CD14-positive monocyte (primary cell): ENCODE data around the gene CRISP3. TPM values are rescaled to one million over a fixed set of nuclear protein-coding genes. Genes with fewer than 3 reads are reported as not detected.

Experiments
- DNase-seq, 3 donors: peaks; one replicate each; pipeline ENCODE4 v3.0.0-alpha.2; 2011 to 2022
- H2AFZ ChIP-seq: 2 replicates; pipeline ENCODE4 v1.6.0; 2012; ENCODE audit warnings: mild to moderate bottlenecking, low read depth, low read length, inconsistent platforms; ENCODE audit not compliant: insufficient read depth, poor library complexity, severe bottlenecking
- H3K27ac ChIP-seq, 2 donors: 1 replicate in 1 of 2; 2 replicates in 1 of 2; pipeline ENCODE4 v1.5.1; 2012 to 2013; ENCODE audit warnings: low read length in 2 of 2, control low read depth in 1 of 2, inconsistent platforms in 1 of 2, low read depth in 1 of 2, mild to moderate bottlenecking in 1 of 2
- H3K27me3 ChIP-seq, 2 donors: one replicate each; pipeline versions ENCODE4 v1.6.0 to v1.6.1; 2011 to 2013; ENCODE audit warnings: low read length in 2 of 2; ENCODE audit not compliant: control insufficient read depth in 2 of 2, insufficient read depth in 2 of 2
- H3K36me3 ChIP-seq, 2 donors: replicated peaks in 1 of 2; 1 replicate in 1 of 2; 2 replicates in 1 of 2; pipeline versions ENCODE4 v1.5.1 to v1.6.1; 2012 to 2013; ENCODE audit warnings: low read length in 2 of 2, control low read depth in 1 of 2, inconsistent platforms in 1 of 2, mild to moderate bottlenecking in 1 of 2; ENCODE audit not compliant: insufficient read depth in 2 of 2, control insufficient read depth in 1 of 2
- H3K4me1 ChIP-seq, 2 donors: 1 replicate in 1 of 2; 2 replicates in 1 of 2; pipeline versions ENCODE4 v1.5.1 to v1.6.1; 2012 to 2013; ENCODE audit warnings: low read length in 2 of 2, control low read depth in 1 of 2, inconsistent platforms in 1 of 2, mild to moderate bottlenecking in 1 of 2, moderate library complexity in 1 of 2; ENCODE audit not compliant: insufficient read depth in 2 of 2, control insufficient read depth in 1 of 2
- H3K4me2 ChIP-seq: replicated peaks from 2 replicates; pipeline ENCODE3; 2012; ENCODE audit warnings: low read length, moderate library complexity, mild to moderate bottlenecking; ENCODE audit not compliant: poor library complexity, severe bottlenecking; ENCODE audit errors: extremely low read depth
- H3K4me3 ChIP-seq, 3 experiments: fragments of 200-600 bp in 1 of 3; sonication (generic) in 1 of 3; replicated peaks in 1 of 3; 1 replicate in 2 of 3; 2 replicates in 1 of 3; pipeline ENCODE4 v1.5.1; 2011 to 2013; ENCODE audit warnings: low read length in 3 of 3, mild to moderate bottlenecking in 3 of 3, control low read depth in 2 of 3, low read depth in 2 of 3, inconsistent platforms in 1 of 3, moderate library complexity in 1 of 3
- H3K79me2 ChIP-seq: 2 replicates; pipeline ENCODE4 v1.6.0; 2012; ENCODE audit warnings: mild to moderate bottlenecking, control low read depth, inconsistent platforms, low read length, moderate library complexity; ENCODE audit not compliant: insufficient read depth
- H3K9ac ChIP-seq: 2 replicates; pipeline ENCODE4 v1.6.0; 2017; ENCODE audit warnings: low read length, mild to moderate bottlenecking; ENCODE audit not compliant: insufficient read depth, poor library complexity, severe bottlenecking
- H3K9me3 ChIP-seq, 2 donors: replicated peaks in 1 of 2; 1 replicate in 1 of 2; 2 replicates in 1 of 2; pipeline versions ENCODE4 v1.5.1 to v1.6.1; 2012 to 2013; ENCODE audit warnings: low read length in 2 of 2, control low read depth in 1 of 2; ENCODE audit not compliant: control insufficient read depth in 1 of 2, insufficient read depth in 1 of 2
- H4K20me1 ChIP-seq: 2 replicates; pipeline ENCODE4 v1.6.0; 2012; ENCODE audit warnings: mild to moderate bottlenecking, low read length, control low read depth, moderate library complexity; ENCODE audit not compliant: insufficient read depth
- H3K27ac Mint-ChIP-seq, 7 donors: one replicate each; pipeline ENCODE4 v1.8.0; 2020; ENCODE audit warnings: mild to moderate bottlenecking in 7 of 7, mixed read lengths in 7 of 7, moderate library complexity in 6 of 7, inconsistent platforms in 2 of 7
- H3K27me3 Mint-ChIP-seq, 3 donors: one replicate each; pipeline ENCODE4 v1.8.0; 2021 to 2022; ENCODE audit warnings: low read depth in 3 of 3, mild to moderate bottlenecking in 3 of 3, mixed read lengths in 3 of 3, moderate library complexity in 3 of 3, inconsistent platforms in 1 of 3
- H3K36me3 Mint-ChIP-seq, 2 donors: one replicate each; pipeline ENCODE4 v1.8.0; 2020; ENCODE audit warnings: mixed read lengths in 2 of 2, inconsistent platforms in 1 of 2, mild to moderate bottlenecking in 1 of 2
- H3K4me1 Mint-ChIP-seq: one replicate; pipeline ENCODE4 v1.8.0; 2020; ENCODE audit warnings: mild to moderate bottlenecking, mixed read lengths
- H3K4me3 Mint-ChIP-seq, 2 donors: one replicate each; pipeline ENCODE4 v1.8.0; 2020; ENCODE audit warnings: mild to moderate bottlenecking in 2 of 2, mixed read lengths in 2 of 2, moderate library complexity in 1 of 2
- H3K9me3 Mint-ChIP-seq, 7 donors: one replicate each; pipeline ENCODE4 v1.8.0; 2020 to 2022; ENCODE audit warnings: mixed read lengths in 7 of 7, mild to moderate bottlenecking in 6 of 7, moderate library complexity in 6 of 7, inconsistent platforms in 2 of 7
- WGBS: methylation state at CpG from one replicate; pipeline ENCODE4 v1.1.5; 2013; ENCODE audit warnings: missing lambda C conversion rate; ENCODE audit not compliant: insufficient coverage; 5-methylcytosine and 5-hydroxymethylcytosine counted together
- intact Hi-C, 2 donors: fragments of 100-400 bp; cut with micrococcal nuclease; formaldehyde crosslinking; loops; one replicate each; pipeline versions ENCODE4 v1.15.0 to v1.15.1; 2023
- polyA plus RNA-seq, 3 donors: library from polyadenylated mRNA; depleted of rRNA in 1 of 3; unstranded in 2 of 3; stranded (reverse) in 1 of 3; fragments of 300-500 nt in 2 of 3; fragments of >200 nt in 1 of 3; fragmentation: Illumina TruSeq in 2 of 3; gene quantifications; 1 replicate in 2 of 3; 2 replicates in 1 of 3; pipeline ENCODE4 v1.2.3, GENCODE V29; 2012 to 2021
- TF ChIP-seq, protein P1 (sequence below): fragments of 200-600 bp; IDR thresholded peaks from one replicate; pipeline ENCODE4 v1.8.0; 2022; ENCODE audit warnings: antibody characterized with exemption, mild to moderate bottlenecking

Gene CRISP3
- polyA plus RNA-seq, 3 donors: not detected

DNA sequence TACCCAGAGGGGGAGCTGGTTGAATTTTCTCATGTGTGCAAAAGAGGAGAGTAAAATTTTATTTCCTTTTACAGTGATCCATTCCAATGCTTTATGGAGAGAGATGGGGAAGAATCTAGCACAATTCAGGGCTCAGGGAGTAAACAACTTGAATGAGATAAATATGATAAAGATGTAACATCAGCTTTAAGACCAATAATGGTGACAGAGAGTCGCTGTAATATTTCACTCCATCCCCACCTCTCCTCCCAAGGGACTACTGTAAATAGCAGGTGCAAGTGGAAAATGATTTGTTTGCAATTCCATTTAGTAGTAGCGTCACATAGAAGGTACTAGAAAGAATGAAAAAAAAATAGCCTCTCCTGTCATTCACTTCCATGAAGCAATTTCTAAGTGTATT is 4.8 kb downstream of the CRISP3 start:
- WGBS: no CpG with 5 or more reads among the region's 2 CpGs
- H3K9me3 ChIP-seq: no peaks in the 10 kb centered on the region
- no peaks in the 10 kb centered on the region for H4K20me1 ChIP-seq
- Mint-ChIP-seq H3K4me1 (no peaks in the 10 kb centered on the region), H3K27ac (no peak overlapping the region), H3K36me3 (no peaks in the 10 kb centered on the region), H3K27me3 (no peaks in the 10 kb centered on the region), H3K4me3 (no peak overlapping the region), H3K9me3 (peaks cover 0 to 2% (median 0%) of the 10 kb centered on the region in 7 donors)
- H3K4me2 ChIP-seq: no peak overlapping the region
- H3K79me2 ChIP-seq: no peaks in the 10 kb centered on the region
- no peaks in the 10 kb centered on the region for H3K36me3 ChIP-seq
- intact Hi-C loops: no loop called here
- no peak overlapping the region for H3K9ac ChIP-seq
- no peaks in the 10 kb centered on the region for H3K27me3 ChIP-seq
- no peaks in the 10 kb centered on the region for H3K4me1 ChIP-seq
- no peak overlapping the region for H3K4me3 ChIP-seq
- no peak overlapping the region for H3K27ac ChIP-seq
- no peak overlapping the region for H2AFZ ChIP-seq
- TF ChIP-seq, protein P1, sequence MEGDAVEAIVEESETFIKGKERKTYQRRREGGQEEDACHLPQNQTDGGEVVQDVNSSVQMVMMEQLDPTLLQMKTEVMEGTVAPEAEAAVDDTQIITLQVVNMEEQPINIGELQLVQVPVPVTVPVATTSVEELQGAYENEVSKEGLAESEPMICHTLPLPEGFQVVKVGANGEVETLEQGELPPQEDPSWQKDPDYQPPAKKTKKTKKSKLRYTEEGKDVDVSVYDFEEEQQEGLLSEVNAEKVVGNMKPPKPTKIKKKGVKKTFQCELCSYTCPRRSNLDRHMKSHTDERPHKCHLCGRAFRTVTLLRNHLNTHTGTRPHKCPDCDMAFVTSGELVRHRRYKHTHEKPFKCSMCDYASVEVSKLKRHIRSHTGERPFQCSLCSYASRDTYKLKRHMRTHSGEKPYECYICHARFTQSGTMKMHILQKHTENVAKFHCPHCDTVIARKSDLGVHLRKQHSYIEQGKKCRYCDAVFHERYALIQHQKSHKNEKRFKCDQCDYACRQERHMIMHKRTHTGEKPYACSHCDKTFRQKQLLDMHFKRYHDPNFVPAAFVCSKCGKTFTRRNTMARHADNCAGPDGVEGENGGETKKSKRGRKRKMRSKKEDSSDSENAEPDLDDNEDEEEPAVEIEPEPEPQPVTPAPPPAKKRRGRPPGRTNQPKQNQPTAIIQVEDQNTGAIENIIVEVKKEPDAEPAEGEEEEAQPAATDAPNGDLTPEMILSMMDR: no peak
- DNase-seq: no peak

DNA sequence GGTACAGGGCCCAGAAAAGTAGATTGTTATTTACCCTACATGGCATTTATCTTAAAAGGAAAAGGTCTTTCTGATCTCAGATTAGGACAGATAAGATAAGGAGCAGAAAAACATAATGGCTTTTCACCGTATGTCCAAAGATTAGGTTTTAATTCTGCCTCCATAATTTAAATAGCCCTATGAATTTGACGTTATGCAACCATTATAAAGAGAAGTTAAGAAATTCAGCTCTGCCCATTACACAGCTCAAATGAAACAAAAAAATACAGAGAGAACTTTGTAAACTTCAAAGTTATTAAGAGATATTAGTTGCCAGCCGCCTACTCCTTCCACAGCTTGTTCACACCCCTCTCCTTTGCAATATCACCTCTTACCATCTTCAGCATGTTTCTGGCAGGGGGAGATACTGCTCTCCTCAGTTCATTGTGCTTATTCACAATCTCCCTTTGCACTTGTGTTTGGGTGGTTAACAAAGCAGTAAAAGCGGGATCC is 8.1 kb downstream of the CRISP3 start:
- WGBS: no CpG with 5 or more reads among the region's 4 CpGs
- Histone ChIP-seq H3K9ac (no peak overlapping the region), H2AFZ (no peak overlapping the region)

More for the DNA sequence above, 8.1 kb downstream of the CRISP3 start:
- Histone ChIP-seq H3K79me2 (no peaks in the 10 kb centered on the region), H3K4me3 (no peak overlapping the region), H4K20me1 (no peaks in the 10 kb centered on the region), H3K4me2 (no peak overlapping the region), H3K4me1 (no peaks in the 10 kb centered on the region), H3K27me3 (no peaks in the 10 kb centered on the region), H3K27ac (no peak overlapping the region), H3K36me3 (no peaks in the 10 kb centered on the region), H3K9me3 (no peaks in the 10 kb centered on the region)
- intact Hi-C loops: no loop called here
- H3K4me1 Mint-ChIP-seq: no peaks in the 10 kb centered on the region
- no peak overlapping the region for H3K4me3 Mint-ChIP-seq
- no peaks in the 10 kb centered on the region for H3K27me3 Mint-ChIP-seq
- DNase-seq: no peak
- H3K9me3 Mint-ChIP-seq: peaks cover 0 to 2% (median 0%) of the 10 kb centered on the region in 7 donors
- H3K27ac Mint-ChIP-seq: no peak overlapping the region
- TF ChIP-seq, protein P1: no peak
- no peaks in the 10 kb centered on the region for H3K36me3 Mint-ChIP-seq
